SU-DHL-6 (cell line): ENCODE data around the gene XYLT2.

ENCODE experiments used
- H2AFZ ChIP-seq: fragments of 200-600 bp; sonication (generic); 2 replicates; pipeline ENCODE4 v1.6.1; 2014; ENCODE audit warnings: low read depth, mild to moderate bottlenecking, moderate library complexity, mixed read lengths, antibody characterized with exemption, low read length; ENCODE audit not compliant: severe bottlenecking
- H3F3A ChIP-seq: fragments of 200-600 bp; shearing (Covaris generic); 2 replicates; pipeline ENCODE4 v1.6.0; 2016; ENCODE audit warnings: antibody characterized with exemption, mild to moderate bottlenecking; ENCODE audit not compliant: insufficient read depth
- H3K27ac ChIP-seq: fragments of 200-600 bp; sonication (generic); 2 replicates; pipeline ENCODE4 v1.5.1; 2016; ENCODE audit warnings: low read depth, mild to moderate bottlenecking, low read length, moderate library complexity, mixed read lengths
- H3K27me3 ChIP-seq: fragments of 200-600 bp; sonication (generic), shearing (Covaris generic); 2 replicates; pipeline ENCODE4 v1.6.0; 2014; ENCODE audit warnings: mild to moderate bottlenecking, low read length
- H3K36me3 ChIP-seq: fragments of 200-600 bp; sonication (generic); 2 replicates; pipeline ENCODE4 v1.6.1; 2014; ENCODE audit warnings: mild to moderate bottlenecking, low read length, mixed read lengths
- H3K4me2 ChIP-seq: fragments of 300-600, 200-600 bp; shearing (Covaris generic), sonication (generic); 2 replicates; pipeline ENCODE4 v1.6.0; 2014; ENCODE audit warnings: low read length, low read depth, mild to moderate bottlenecking; ENCODE audit not compliant: poor library complexity, severe bottlenecking
- H3K4me3 ChIP-seq: fragments of 200-600 bp; sonication (generic); 2 replicates; pipeline ENCODE4 v1.5.1; 2014; ENCODE audit warnings: antibody characterized with exemption, low read length, mild to moderate bottlenecking, mixed read lengths; ENCODE audit not compliant: insufficient read depth, poor library complexity, severe bottlenecking
- H3K79me2 ChIP-seq: fragments of 200-600 bp; sonication (generic); 2 replicates; pipeline ENCODE4 v1.6.1; 2014; ENCODE audit warnings: mild to moderate bottlenecking, low read length, moderate library complexity; ENCODE audit not compliant: insufficient read depth
- H3K9ac ChIP-seq: fragments of 200-600 bp; sonication (generic); 2 replicates; pipeline ENCODE4 v1.7.0; 2014; ENCODE audit warnings: mild to moderate bottlenecking, low read length
- H3K9me2 ChIP-seq: fragments of 200-600 bp; sonication (generic); replicated peaks from 2 replicates; pipeline ENCODE4 v1.6.1; 2014; ENCODE audit warnings: low read length; ENCODE audit not compliant: insufficient read depth
- H3K9me3 ChIP-seq: fragments of 200-600 bp; sonication (generic); 2 replicates; pipeline ENCODE4 v1.6.1; 2014; ENCODE audit warnings: low read length, mixed read lengths; ENCODE audit not compliant: insufficient read depth
- H4K20me1 ChIP-seq: fragments of 200-600 bp; sonication (generic); 2 replicates; pipeline ENCODE4 v1.6.1; 2014; ENCODE audit warnings: low read depth, mild to moderate bottlenecking, antibody characterized with exemption, low read length, moderate library complexity, mixed read lengths
- EZH2phosphoT487 ChIP-seq: fragments of 200-600 bp; sonication (generic), shearing (Covaris generic); conservative IDR thresholded peaks from 2 replicates; pipeline ENCODE4 v1.6.1; 2018; ENCODE audit warnings: mild to moderate bottlenecking, antibody characterized with exemption, low read length, moderate library complexity, mixed read lengths
- TF ChIP-seq, protein P1 (sequence below): fragments of 200-600 bp; sonication (generic); IDR thresholded peaks from one replicate; pipeline ENCODE4 v1.5.1; 2017; ENCODE audit warnings: antibody characterized with exemption, mild to moderate bottlenecking, low read length, moderate library complexity; ENCODE audit not compliant: insufficient read depth, poor library complexity, severe bottlenecking

XYLT2 gene

DNA sequence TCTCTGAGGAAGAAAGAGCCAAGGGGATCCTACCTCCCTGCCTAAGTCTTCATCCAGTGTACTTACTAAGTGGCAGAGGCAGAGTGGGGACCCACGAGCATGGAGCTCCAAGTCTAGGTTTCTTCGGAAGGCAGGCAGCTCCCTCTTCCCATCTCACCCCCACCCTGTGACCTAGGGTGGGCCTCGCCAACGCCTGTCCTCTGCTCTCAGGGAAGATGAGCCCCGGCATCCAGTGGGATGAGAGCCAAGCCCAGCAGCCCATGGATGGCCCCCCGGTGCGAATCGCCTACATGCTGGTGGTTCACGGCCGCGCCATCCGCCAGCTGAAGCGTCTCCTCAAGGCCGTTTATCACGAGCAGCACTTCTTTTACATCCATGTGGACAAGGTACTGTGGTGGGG, 8.3 kb downstream of the XYLT2 start:
- Histone ChIP-seq H4K20me1 (no peaks in the 10 kb centered on the region), H2AFZ (no peak overlapping the region), H3K79me2 (no peaks in the 10 kb centered on the region), H3K9me2 (no peaks in the 10 kb centered on the region), H3K27me3 (no peaks in the 10 kb centered on the region), H3K4me3 (no peak overlapping the region), H3K4me2 (no peak overlapping the region), H3K36me3 (no peaks in the 10 kb centered on the region), H3F3A (no peaks in the 10 kb centered on the region), H3K9ac (no peak overlapping the region), H3K9me3 (no peaks in the 10 kb centered on the region), H3K27ac (no peak overlapping the region)
- TF ChIP-seq, protein P1, sequence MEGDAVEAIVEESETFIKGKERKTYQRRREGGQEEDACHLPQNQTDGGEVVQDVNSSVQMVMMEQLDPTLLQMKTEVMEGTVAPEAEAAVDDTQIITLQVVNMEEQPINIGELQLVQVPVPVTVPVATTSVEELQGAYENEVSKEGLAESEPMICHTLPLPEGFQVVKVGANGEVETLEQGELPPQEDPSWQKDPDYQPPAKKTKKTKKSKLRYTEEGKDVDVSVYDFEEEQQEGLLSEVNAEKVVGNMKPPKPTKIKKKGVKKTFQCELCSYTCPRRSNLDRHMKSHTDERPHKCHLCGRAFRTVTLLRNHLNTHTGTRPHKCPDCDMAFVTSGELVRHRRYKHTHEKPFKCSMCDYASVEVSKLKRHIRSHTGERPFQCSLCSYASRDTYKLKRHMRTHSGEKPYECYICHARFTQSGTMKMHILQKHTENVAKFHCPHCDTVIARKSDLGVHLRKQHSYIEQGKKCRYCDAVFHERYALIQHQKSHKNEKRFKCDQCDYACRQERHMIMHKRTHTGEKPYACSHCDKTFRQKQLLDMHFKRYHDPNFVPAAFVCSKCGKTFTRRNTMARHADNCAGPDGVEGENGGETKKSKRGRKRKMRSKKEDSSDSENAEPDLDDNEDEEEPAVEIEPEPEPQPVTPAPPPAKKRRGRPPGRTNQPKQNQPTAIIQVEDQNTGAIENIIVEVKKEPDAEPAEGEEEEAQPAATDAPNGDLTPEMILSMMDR, result no peak
- TF ChIP-seq EZH2phosphoT487, result no peak

DNA sequence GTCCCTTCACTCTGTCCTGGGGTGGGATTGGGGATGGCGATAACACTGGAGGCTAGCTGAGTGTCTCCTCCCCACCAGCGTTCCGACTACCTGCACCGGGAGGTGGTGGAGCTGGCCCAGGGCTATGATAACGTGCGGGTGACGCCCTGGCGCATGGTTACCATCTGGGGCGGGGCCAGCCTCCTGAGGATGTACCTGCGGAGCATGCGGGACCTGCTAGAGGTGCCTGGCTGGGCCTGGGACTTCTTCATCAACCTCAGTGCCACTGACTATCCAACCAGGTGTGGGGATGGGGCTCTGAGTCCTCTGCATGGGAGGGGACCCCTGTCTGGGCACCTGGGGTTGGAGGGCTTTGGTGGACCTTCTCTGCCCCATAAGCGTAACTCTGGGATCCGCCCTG, 8.8 kb downstream of the XYLT2 start:
- Histone ChIP-seq H3K9me3 (no peaks in the 10 kb centered on the region), H3K4me2 (no peak overlapping the region), H3K9me2 (no peaks in the 10 kb centered on the region), H4K20me1 (no peaks in the 10 kb centered on the region), H2AFZ (no peak overlapping the region), H3K27me3 (no peaks in the 10 kb centered on the region), H3K79me2 (no peaks in the 10 kb centered on the region), H3K4me3 (no peak overlapping the region), H3F3A (no peaks in the 10 kb centered on the region), H3K27ac (no peak overlapping the region), H3K36me3 (no peaks in the 10 kb centered on the region), H3K9ac (no peak overlapping the region)
- TF ChIP-seq, protein P1, result no peak
- TF ChIP-seq EZH2phosphoT487, result no peak

DNA sequence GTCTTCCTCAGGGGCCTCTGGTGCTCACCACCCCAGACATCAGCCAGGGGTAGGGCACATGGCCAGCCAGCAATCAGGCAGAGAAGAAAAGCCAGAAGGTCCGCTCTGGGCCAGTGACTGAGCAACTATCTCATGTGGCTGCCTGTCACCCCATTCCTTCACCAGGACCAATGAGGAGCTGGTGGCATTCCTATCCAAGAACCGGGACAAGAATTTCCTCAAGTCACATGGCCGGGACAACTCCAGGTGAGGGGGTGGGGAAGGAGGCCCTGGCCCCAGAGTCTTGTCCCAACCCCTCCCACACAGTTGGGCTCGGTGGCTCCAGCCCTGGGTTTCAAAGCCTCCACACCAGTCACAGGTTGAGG, 9.4 kb downstream of the XYLT2 start:
- Histone ChIP-seq H3K27me3 (no peaks in the 10 kb centered on the region), H3K9me2 (no peaks in the 10 kb centered on the region), H2AFZ (no peak overlapping the region), H4K20me1 (no peaks in the 10 kb centered on the region), H3F3A (no peaks in the 10 kb centered on the region), H3K79me2 (no peaks in the 10 kb centered on the region), H3K4me3 (no peak overlapping the region), H3K9me3 (no peaks in the 10 kb centered on the region), H3K27ac (no peak overlapping the region), H3K9ac (no peak overlapping the region), H3K4me2 (no peak overlapping the region), H3K36me3 (no peaks in the 10 kb centered on the region)
- no peak for TF ChIP-seq EZH2phosphoT487
- TF ChIP-seq, protein P1, result no peak
